Lower leg skin (tissue), 3 donors: ENCODE data around the gene KRCC1.

Experiments used
- POLR2A ChIP-seq, 2 donors: fragments of 450-650 bp; IDR thresholded peaks; one replicate each; pipeline ENCODE4 v1.6.1; 2016 to 2017; ENCODE audit warnings: antibody characterized with exemption in 2 of 2, mild to moderate bottlenecking in 1 of 2, moderate library complexity in 1 of 2
- TF ChIP-seq, protein P1 (sequence below), 3 donors: fragments of 450-650 bp; IDR thresholded peaks; one replicate each; pipeline ENCODE4 v1.5.1; 2016; ENCODE audit warnings: antibody characterized with exemption in 3 of 3, mild to moderate bottlenecking in 3 of 3, moderate library complexity in 2 of 3

DNA sequence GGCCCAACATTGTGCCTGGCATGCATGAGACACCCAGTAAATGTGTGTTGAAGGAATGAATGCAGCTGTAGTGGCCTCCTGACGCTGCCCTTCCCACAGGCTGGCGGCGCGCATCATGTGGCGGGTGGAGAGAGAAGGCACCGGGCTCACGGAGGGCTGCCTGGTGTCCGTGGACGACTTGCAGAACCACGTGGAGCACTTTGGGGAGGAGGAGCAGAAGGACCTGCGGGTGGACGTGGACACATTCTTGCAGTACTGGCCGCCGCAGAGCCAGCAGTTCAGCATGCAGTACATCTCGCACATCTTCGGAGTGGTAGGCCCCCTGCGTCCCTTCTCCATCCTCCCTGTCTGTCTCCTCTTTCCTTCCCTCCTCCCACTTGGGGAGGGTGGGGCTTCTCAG is 32.2 kb upstream of the KRCC1 start:
- TF ChIP-seq, protein P1, sequence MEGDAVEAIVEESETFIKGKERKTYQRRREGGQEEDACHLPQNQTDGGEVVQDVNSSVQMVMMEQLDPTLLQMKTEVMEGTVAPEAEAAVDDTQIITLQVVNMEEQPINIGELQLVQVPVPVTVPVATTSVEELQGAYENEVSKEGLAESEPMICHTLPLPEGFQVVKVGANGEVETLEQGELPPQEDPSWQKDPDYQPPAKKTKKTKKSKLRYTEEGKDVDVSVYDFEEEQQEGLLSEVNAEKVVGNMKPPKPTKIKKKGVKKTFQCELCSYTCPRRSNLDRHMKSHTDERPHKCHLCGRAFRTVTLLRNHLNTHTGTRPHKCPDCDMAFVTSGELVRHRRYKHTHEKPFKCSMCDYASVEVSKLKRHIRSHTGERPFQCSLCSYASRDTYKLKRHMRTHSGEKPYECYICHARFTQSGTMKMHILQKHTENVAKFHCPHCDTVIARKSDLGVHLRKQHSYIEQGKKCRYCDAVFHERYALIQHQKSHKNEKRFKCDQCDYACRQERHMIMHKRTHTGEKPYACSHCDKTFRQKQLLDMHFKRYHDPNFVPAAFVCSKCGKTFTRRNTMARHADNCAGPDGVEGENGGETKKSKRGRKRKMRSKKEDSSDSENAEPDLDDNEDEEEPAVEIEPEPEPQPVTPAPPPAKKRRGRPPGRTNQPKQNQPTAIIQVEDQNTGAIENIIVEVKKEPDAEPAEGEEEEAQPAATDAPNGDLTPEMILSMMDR (IDR thresholded peaks at IDR 0.05): no peak
- TF ChIP-seq POLR2A (IDR thresholded peaks at IDR 0.05): no peak
